Lung (tissue), 12 donors: ENCODE results near the gene CLDN34. TPM values are rescaled to one million over a fixed set of nuclear protein-coding genes. Genes with fewer than 3 reads are reported as not detected.

ENCODE experiments used
- ATAC-seq: fragments of 200-7000 bp; cut with Tn5 transposase; one replicate; pipeline ENCODE4 v1.9.1; 2020; ENCODE audit warnings: moderate number of reproducible peaks; ENCODE audit not compliant: insufficient read depth, low FRiP score
- DNase-seq, 3 donors: peaks; one replicate each; pipeline ENCODE4 v3.0.0-alpha.2; 2013 to 2017
- H3K27ac ChIP-seq, 2 donors: one replicate each; pipeline ENCODE4 v1.5.1; 2013; ENCODE audit warnings: mild to moderate bottlenecking in 2 of 2, moderate library complexity in 2 of 2, control low read depth in 1 of 2, inconsistent platforms in 1 of 2, low read depth in 1 of 2, low read length in 1 of 2
- H3K27me3 ChIP-seq, 3 donors: one replicate each; pipeline ENCODE4 v1.5.1; 2013; ENCODE audit warnings: low read length in 2 of 3; ENCODE audit not compliant: control insufficient read depth in 3 of 3, insufficient read depth in 3 of 3
- H3K36me3 ChIP-seq, 4 donors: one replicate each; pipeline ENCODE4 v1.5.1; 2013; ENCODE audit warnings: low read length in 4 of 4, mild to moderate bottlenecking in 1 of 4, moderate library complexity in 1 of 4; ENCODE audit not compliant: control insufficient read depth in 4 of 4, insufficient read depth in 4 of 4
- H3K4me1 ChIP-seq, 5 donors: one replicate each; pipeline ENCODE4 v1.5.1; 2013; ENCODE audit warnings: low read length in 5 of 5, mild to moderate bottlenecking in 2 of 5, moderate library complexity in 1 of 5; ENCODE audit not compliant: control insufficient read depth in 5 of 5, insufficient read depth in 5 of 5
- H3K4me3 ChIP-seq: one replicate; pipeline ENCODE4 v1.5.1; 2013; ENCODE audit warnings: mild to moderate bottlenecking, control low read depth, moderate library complexity
- H3K9ac ChIP-seq, 2 donors: one replicate each; pipeline ENCODE4 v1.5.1; 2013; ENCODE audit warnings: low read length in 2 of 2, control low read depth in 1 of 2; ENCODE audit not compliant: insufficient read depth in 1 of 2
- H3K9me3 ChIP-seq, 4 donors: one replicate each; pipeline ENCODE4 v1.5.1; 2013; ENCODE audit warnings: low read length in 3 of 4, mild to moderate bottlenecking in 1 of 4, moderate library complexity in 1 of 4; ENCODE audit not compliant: control insufficient read depth in 4 of 4, insufficient read depth in 3 of 4
- WGBS, 2 donors: extraction: QIAGEN DNeasy Blood & Tissue Kit; methylation state at CpG; one replicate each; pipeline ENCODE4 v1.1.7; 2013; 5-methylcytosine and 5-hydroxymethylcytosine counted together
- polyA plus RNA-seq, 2 donors: library from polyadenylated mRNA; stranded (reverse); fragments of 200-250 nt; gene quantifications; one replicate each; pipeline ENCODE4 v1.2.1, GENCODE V29; 2013
- total RNA-seq, 2 donors: library from RNA; depleted of rRNA in 1 of 2; stranded (reverse); fragments of >200 nt in 1 of 2; gene quantifications; one replicate each; pipeline ENCODE4 v1.2.1, GENCODE V29; 2014 to 2021
- TF ChIP-seq, protein P1 (sequence below): IDR thresholded peaks from 2 replicates; pipeline ENCODE4 v1.5.1; 2012; ENCODE audit warnings: mild to moderate bottlenecking; ENCODE audit errors: control extremely low read depth, extremely low read depth
- donor health status: control.
- donor health status: control.
- donor health status: Bipolar disorder and iron deficiency.
- donor health status: healthy.
- donor health status: DM: yes; HTN: yes; CAD: no.

The CLDN34 gene
- total and polyA plus RNA-seq, 4 donors, result 0.18 to 1.3 (median 0.34) TPM; not detected in 1

DNA sequence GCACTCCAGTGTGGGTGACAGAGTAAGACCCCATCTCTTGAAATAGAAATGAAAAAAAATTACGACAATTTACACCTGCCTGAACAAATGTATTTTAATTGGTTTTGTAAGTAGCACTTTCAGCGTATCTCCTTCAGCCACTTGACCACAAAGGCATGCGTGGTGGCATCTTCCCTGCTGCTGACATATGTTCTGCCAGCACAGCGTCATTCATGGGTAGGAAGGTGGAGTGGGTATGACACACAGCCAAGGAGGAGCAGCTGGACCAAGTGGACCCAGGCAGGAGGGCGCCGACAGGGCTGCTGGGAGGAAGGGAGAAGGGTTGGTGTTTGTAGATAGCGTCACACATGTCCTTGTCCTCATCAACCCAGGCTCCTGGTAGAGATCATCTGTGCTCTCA lies 28.6 kb upstream of the CLDN34 start:
- no peaks in the 10 kb centered on the region for H3K4me1 ChIP-seq
- peaks cover 0 to 5% (median 0%) of the 10 kb centered on the region in 3 donors for H3K27me3 ChIP-seq
- peaks cover 0 to 5% (median 0%) of the 10 kb centered on the region in 4 donors for H3K9me3 ChIP-seq
- H3K36me3 ChIP-seq, result peaks cover 0 to 10% (median 8%) of the 10 kb centered on the region in 4 donors
- no peak overlapping the region for H3K27ac ChIP-seq
- DNase-seq, result no peak
- no peak overlapping the region for H3K4me3 ChIP-seq
- TF ChIP-seq, protein P1, sequence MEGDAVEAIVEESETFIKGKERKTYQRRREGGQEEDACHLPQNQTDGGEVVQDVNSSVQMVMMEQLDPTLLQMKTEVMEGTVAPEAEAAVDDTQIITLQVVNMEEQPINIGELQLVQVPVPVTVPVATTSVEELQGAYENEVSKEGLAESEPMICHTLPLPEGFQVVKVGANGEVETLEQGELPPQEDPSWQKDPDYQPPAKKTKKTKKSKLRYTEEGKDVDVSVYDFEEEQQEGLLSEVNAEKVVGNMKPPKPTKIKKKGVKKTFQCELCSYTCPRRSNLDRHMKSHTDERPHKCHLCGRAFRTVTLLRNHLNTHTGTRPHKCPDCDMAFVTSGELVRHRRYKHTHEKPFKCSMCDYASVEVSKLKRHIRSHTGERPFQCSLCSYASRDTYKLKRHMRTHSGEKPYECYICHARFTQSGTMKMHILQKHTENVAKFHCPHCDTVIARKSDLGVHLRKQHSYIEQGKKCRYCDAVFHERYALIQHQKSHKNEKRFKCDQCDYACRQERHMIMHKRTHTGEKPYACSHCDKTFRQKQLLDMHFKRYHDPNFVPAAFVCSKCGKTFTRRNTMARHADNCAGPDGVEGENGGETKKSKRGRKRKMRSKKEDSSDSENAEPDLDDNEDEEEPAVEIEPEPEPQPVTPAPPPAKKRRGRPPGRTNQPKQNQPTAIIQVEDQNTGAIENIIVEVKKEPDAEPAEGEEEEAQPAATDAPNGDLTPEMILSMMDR, result no peak
- WGBS, 2 donors, result 87 to 89% methylated on average over 7 of the region's 7 CpGs
- H3K9ac ChIP-seq, result no peak overlapping the region
- ATAC-seq, result no peak

DNA sequence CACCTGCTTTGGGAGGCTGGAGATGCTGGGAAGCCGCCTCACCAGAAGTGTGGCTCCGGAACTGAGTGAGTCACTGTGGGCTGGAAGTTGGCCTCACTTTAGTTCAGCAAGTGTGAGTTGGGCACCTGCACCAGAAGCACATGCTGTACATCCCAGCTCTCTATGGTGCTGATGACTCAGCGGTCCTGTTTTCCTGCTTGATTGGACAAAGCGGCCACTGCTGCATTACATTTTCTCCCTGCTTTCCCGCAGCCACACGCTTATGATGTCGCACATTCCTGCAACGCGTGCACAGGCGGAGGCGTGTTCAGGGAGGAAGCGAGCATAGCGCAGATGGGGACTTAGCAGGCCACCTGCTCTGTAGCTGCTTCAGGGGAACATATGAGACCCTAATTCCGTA lies 26.7 kb upstream of the CLDN34 start:
- DNase-seq, result no peak
- Histone ChIP-seq H3K4me1 (no peaks in the 10 kb centered on the region), H3K9me3 (peaks cover 0 to 5% (median 0%) of the 10 kb centered on the region in 4 donors), H3K4me3 (no peak overlapping the region), H3K9ac (no peak overlapping the region), H3K27ac (no peak overlapping the region), H3K36me3 (peaks cover 0 to 13% (median 8%) of the 10 kb centered on the region in 4 donors), H3K27me3 (peaks cover 0 to 5% (median 0%) of the 10 kb centered on the region in 3 donors)
- TF ChIP-seq, protein P1, result no peak
- no peak for ATAC-seq
- WGBS, 2 donors, result 63 to 86% methylated on average over 14 of the region's 14 CpGs

DNA sequence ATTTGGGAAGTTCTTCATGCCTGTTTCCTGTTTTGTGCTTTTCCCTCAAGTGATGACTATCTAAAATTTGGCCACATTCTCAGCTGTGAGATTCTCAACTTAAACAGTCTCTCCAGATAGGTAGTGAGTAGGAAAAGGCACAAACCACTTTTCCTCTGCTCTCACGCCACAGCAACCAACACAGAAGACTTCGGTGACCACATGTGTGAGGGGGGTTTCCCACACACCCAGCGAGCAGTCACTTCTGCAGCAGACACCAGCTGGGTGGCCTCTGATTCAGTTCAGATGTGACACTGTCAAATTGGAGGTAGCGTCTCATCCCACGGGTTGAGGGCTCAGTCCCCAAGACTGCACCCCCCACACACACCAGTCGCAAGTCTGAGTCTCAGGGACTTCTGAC lies 25.1 kb upstream of the CLDN34 start:
- ATAC-seq, result no peak
- no peak for DNase-seq
- H3K36me3 ChIP-seq, result peaks cover 0 to 13% (median 9%) of the 10 kb centered on the region in 4 donors
- no peak overlapping the region for H3K27ac ChIP-seq
- H3K9ac ChIP-seq, result no peak overlapping the region
- no peak overlapping the region for H3K4me3 ChIP-seq
- peaks cover 0 to 5% (median 0%) of the 10 kb centered on the region in 4 donors for H3K9me3 ChIP-seq
- 40 to 71% methylated on average over 6 of the region's 6 CpGs for WGBS, 2 donors
- TF ChIP-seq, protein P1, result no peak
- H3K4me1 ChIP-seq, result no peaks in the 10 kb centered on the region
- H3K27me3 ChIP-seq, result peaks cover 0 to 5% (median 0%) of the 10 kb centered on the region in 3 donors

DNA sequence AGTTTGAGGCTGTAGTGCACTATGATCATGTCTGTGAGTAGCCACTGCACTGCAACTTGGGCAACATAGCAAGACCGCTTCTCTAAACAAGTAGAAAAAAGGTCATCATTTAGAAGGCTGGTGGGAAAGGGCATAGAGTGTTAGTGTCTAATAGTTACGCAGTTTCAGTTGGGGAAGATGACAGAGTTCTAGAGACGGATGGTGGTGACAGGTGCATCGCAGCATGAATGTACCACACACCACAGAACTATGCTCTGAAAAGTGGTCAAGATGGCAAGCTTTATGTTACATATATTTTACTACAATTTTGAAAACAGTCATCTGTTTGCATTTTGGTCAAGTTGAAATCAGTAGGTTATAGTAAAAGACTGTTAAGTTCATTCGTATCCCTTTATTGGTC lies 23.7 kb upstream of the CLDN34 start:
- no peaks in the 10 kb centered on the region for H3K4me1 ChIP-seq
- no peak overlapping the region for H3K4me3 ChIP-seq
- no peak overlapping the region for H3K27ac ChIP-seq
- DNase-seq (no peak), ATAC-seq (no peak)
- TF ChIP-seq, protein P1, result no peak
- peaks cover 0 to 5% (median 0%) of the 10 kb centered on the region in 4 donors for H3K9me3 ChIP-seq
- peaks cover 0 to 13% (median 9%) of the 10 kb centered on the region in 4 donors for H3K36me3 ChIP-seq
- peaks cover 0 to 10% (median 0%) of the 10 kb centered on the region in 3 donors for H3K27me3 ChIP-seq
- H3K9ac ChIP-seq, result no peak overlapping the region
- WGBS, 2 donors, result 89 to 92% methylated on average over 5 of the region's 5 CpGs
